ENCODE measurements around the gene FUOM.

FUOM gene

DNA sequence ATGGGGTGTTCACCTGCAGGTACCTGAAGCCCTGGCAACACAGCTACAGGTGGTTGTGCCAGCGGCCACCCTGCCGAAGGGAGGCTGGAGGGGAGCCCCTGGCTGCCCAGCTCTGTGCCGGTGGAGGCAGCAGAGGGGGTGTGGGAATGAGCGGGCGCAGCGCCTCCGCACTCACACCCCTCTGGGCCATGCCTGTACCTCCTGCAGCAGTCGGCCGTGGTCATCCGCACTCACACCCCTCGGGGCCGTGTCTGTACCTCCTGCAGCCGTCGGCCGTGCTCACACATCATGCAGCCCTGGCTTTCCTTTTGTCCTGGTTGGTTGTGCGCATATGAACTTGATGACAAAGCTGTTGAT, 47.4 kb downstream of the FUOM start:
- DNase-seq (ENCODE audit: low read depth): no peak

DNA sequence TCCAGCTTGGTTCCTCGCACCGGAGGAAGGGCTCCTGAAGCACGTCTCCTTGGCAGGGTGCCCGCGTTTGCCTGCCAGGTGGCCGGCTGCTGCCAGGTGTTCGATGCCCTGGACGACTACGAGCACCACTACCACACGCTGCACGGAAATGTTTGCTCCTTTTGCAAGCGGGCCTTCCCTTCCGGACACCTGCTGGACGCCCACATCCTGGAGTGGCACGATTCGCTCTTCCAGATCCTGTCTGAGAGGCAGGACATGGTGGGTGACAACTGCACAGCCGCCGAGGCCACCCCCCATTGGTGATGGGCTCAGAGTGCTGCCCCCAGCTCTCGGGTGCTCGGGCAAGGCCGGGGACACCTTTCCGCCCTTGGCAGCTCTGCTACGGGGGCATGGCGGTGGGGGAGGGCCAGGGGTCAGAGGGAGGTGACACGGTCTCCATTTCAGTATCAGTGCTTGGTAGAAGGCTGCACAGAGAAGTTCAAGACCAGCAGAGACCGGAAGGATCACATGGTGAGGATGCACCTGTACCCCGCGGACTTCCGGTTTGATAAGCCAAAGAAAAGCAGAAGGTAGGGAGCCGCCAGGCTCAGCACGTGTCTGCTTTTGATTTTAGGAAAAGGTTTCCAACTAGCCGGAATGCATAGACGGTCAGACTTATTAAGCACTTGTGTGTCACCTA, 48.0 kb downstream of the FUOM start:
- DNase-seq (ENCODE audit: low read depth): no peak

DNA sequence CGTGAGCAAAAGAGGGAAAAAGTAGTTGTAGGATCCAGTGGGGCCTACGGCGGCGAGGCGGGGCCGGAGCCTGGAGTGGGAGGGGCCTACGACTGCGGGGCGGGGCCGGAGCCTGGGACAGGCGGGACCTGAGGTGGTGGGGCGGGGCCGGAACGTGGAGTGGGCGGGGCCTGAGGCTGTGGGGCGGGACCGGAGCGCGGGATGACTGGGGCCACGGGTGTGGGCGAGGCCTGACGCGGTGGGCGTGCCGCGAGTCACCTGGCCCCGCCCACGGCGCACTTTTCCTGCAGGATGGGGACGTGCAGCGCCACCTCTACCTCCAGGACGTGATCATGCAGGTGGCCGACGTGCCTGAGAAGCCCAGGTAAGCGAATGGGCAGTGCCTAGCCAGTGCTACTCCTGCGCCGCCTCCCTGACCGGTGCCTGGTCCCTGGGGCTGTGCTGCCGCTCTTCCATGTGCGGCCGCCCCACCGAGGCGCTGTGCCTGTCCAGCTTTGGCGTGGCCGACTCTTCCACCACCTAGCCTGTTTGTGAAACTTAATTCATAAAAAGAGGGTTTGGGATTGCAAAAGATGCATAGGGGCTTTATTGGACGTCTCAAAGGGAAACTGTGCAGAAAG, 48.6 kb downstream of the FUOM start:
- DNase-seq (ENCODE audit: low read depth): no peak

DNA sequence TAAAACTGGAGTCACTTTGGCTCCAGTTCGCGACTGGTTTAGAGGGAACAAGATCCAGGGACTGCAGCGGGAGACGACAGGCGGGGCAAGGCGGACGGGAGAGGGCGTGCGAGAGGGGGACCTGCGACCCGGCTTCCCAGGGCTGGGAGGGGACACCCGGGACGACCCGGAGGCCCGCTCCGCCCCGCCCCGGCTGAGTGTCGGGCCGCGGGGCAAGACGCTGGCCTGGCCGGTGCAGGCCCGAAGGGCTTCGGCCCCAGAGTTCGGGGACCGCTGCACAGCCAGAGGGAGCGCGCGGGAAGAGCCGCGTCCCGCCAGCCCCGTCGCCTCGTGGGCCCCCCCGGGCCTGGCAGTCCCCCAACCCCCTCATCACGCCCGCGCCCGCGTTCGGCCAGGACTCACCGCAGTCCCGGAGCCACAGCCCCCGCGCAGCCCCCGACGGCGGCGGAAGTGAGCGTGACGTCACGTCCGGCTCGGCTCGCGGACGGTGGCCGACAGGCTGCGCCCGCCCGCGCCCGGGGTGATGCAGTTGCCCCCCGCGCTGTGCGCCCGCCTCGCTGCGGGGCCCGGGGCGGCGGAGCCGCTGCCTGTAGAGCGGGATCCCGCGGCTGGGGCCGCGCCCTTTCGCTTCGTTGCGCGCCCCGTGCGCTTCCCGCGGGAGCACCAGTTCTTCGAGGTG, 49.3 kb downstream of the FUOM start, which contains the start of the genes TUBGCP2 and ZNF511:
TUBGCP2 (minus strand) TSS at position 452 of the 679 bp plus-strand sequence. CDS start 5,931 bp downstream, outside the sequence.
ZNF511 (plus strand) TSS at position 494 of the 679 bp plus-strand sequence; CDS start at position 524, 30 bp downstream.
- no peak for DNase-seq (ENCODE audit: low read depth)

DNA sequence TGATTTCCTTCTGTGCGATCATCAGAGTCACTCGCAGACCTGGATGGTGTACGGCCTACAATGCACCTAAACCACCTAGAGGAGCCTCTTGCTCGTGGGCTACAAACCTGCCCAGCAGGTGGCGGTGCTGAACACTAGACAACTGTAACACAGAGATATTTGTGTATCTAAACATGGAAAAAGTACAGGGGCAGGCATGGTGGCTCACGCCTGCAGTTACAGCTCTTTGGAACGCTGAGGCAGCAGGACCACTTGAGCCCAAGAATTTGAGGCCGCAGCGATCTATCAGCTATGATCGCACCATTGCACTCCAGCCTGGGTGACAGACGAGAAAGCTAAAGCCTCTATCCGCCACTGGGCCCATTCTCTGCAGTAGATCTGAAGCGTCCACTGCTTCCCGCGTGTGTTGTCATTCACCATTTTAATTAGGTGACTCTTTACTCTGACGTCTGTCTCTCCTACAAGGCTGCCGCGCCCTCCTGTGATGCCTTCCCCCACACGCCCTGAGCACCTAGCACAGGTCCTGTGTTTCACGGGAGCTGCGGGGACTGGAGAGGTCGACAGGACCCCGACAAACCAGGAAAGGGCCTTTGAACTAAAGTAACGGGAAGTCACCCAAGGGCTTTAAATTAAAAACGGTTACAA, 49.9 kb downstream of the FUOM start:
- no peak for DNase-seq (ENCODE audit: low read depth)

DNA sequence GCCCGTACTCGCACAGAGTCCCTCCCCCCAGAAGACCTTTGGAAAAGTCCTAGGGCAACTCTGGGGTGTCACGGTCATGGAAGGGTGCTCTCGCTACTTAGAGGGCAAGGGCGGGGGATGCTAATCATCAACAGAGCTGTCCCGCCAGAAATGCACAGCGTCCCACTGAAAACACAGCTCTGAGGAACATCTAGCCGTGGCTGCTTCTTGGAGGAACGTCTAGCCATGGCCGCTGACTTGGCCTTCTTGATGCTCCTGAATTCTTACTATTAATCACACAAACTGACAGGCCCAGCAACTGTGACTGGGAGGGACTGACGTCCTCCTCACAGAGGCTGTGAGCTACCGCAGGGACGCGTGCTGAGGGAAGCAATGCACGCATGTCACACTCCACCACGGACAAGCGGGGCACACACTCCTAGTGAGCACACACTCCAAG, 50.9 kb downstream of the FUOM start:
- DNase-seq (ENCODE audit: low read depth): no peak

DNA sequence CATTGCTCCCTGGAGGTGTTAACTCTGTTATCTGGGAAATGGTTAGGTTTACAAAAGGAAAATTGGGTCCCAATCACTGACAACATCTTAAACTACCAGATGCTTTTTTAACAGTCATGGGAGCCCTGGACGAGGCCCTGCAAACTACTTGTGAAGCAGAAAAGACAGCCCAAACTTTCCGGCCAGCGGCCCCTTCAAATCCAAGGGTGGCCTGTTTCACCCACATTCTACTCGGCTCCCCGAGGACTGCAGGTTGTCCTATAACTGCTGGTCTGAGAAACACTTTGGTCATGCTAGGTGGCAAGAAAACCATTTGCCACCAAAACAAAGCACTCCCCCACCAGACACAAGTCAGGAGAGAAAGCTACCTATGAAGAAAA, 51.7 kb downstream of the FUOM start:
- no peak for DNase-seq (ENCODE audit: low read depth)
